ENCODE measurements around the gene CHRM5.

Gene CHRM5

GRCh38 chr15:33968224-33968623 lies at the start of gene CHRM5:
CHRM5 (plus strand) TSS chr15:33968497; CDS start chr15:34062718, 94,221 bp downstream.
- H3K4me3 ChIP-seq (ENCODE audit: low read length) = no peak within 1 kb of the TSS
- DNase-seq (ENCODE audit: low read depth) = no peak
- no peak for TF ChIP-seq CTCF (conservative IDR thresholded peaks at IDR 0.05; ENCODE audit: low read length)

GRCh38 chr15:33923446-33923845 lies 44.9 kb upstream of the CHRM5 start:
- no peak overlapping the region for H3K4me3 ChIP-seq (ENCODE audit: low read length)
- no peak for DNase-seq (ENCODE audit: low read depth)
- no peak for TF ChIP-seq CTCF (conservative IDR thresholded peaks at IDR 0.05; ENCODE audit: low read length)

- H3K4me3 ChIP-seq (ENCODE audit: low read length) = no peak overlapping the region
- no peak for DNase-seq (ENCODE audit: low read depth)
- no peak for TF ChIP-seq CTCF (conservative IDR thresholded peaks at IDR 0.05; ENCODE audit: low read length)
Measured at GRCh38 chr15:33926260-33926659, 42.0 kb upstream of the CHRM5 start.

- no peak for TF ChIP-seq CTCF (conservative IDR thresholded peaks at IDR 0.05; ENCODE audit: low read length)
- no peak overlapping the region for H3K4me3 ChIP-seq (ENCODE audit: low read length)
- DNase-seq (ENCODE audit: low read depth) = no peak
Measured at GRCh38 chr15:33932734-33933133, 35.6 kb upstream of the CHRM5 start.

- DNase-seq (ENCODE audit: low read depth) = no peak
- TF ChIP-seq CTCF (conservative IDR thresholded peaks at IDR 0.05; ENCODE audit: low read length) = no peak
- H3K4me3 ChIP-seq (ENCODE audit: low read length) = no peak overlapping the region
Measured at GRCh38 chr15:33934396-33934795, 33.9 kb upstream of the CHRM5 start.

- no peak overlapping the region for H3K4me3 ChIP-seq (ENCODE audit: low read length)
- no peak for TF ChIP-seq CTCF (conservative IDR thresholded peaks at IDR 0.05; ENCODE audit: low read length)
- peak; percentile 62 for DNase-seq (ENCODE audit: low read depth)
Measured at GRCh38 chr15:33934921-33935320, 33.4 kb upstream of the CHRM5 start.

- TF ChIP-seq CTCF (conservative IDR thresholded peaks at IDR 0.05; ENCODE audit: low read length) = no peak
- no peak for DNase-seq (ENCODE audit: low read depth)
- no peak overlapping the region for H3K4me3 ChIP-seq (ENCODE audit: low read length)
Measured at GRCh38 chr15:33941279-33942063, 26.8 kb upstream of the CHRM5 start.

All from AG10803 (cell line).